Measurements from ENCODE around the gene ATG9A.
"Not testable (repeated sequence)": the region's sequence is repeated elsewhere in the genome, so short reads cannot be mapped to it uniquely, and the experiment has no call there.

ATG9A gene

GRCh38 chr2:219204425-219205164, 24.8 kb downstream of the ATG9A start:
- FAIRE-seq = no peak

- not testable (repeated sequence) for FAIRE-seq
Observed at GRCh38 chr2:219201331-219201730, 28.1 kb downstream of the ATG9A start.

- FAIRE-seq = not testable (repeated sequence)
Observed at GRCh38 chr2:219200502-219201326, 28.7 kb downstream of the ATG9A start.

GRCh38 chr2:219199470-219200211, 29.8 kb downstream of the ATG9A start:
- no peak for FAIRE-seq

GRCh38 chr2:219198974-219199373, 30.5 kb downstream of the ATG9A start:
- no peak for FAIRE-seq

GRCh38 chr2:219197388-219197787, 32.0 kb downstream of the ATG9A start:
- no peak for FAIRE-seq

- FAIRE-seq = no peak
Observed at GRCh38 chr2:219186754-219187456, 42.5 kb downstream of the ATG9A start.

GRCh38 chr2:219184121-219184520, 45.3 kb downstream of the ATG9A start:
- no peak for FAIRE-seq

GRCh38 chr2:219183151-219183772, 46.2 kb downstream of the ATG9A start:
- FAIRE-seq = no peak

- FAIRE-seq = no peak
Observed at GRCh38 chr2:219182331-219183150, 46.9 kb downstream of the ATG9A start.

- no peak for FAIRE-seq
Observed at GRCh38 chr2:219181531-219181930, 47.9 kb downstream of the ATG9A start.

GRCh38 chr2:219180961-219181360, 48.5 kb downstream of the ATG9A start:
- no peak for FAIRE-seq

- FAIRE-seq = no peak
Observed at GRCh38 chr2:219179601-219180465, 49.6 kb downstream of the ATG9A start.

- no peak for FAIRE-seq
Observed at GRCh38 chr2:219178377-219179175, 50.9 kb downstream of the ATG9A start.

- FAIRE-seq = no peak
Observed at GRCh38 chr2:219177552-219178376, 51.7 kb downstream of the ATG9A start, which contains the start of gene RETREG2. TSS of gene RETREG2 (plus strand) at chr2:219178275. CDS start at chr2:219178353, 78 bp downstream.

- no peak for FAIRE-seq
Observed at GRCh38 chr2:219176818-219177551, 52.5 kb downstream of the ATG9A start, which contains the start of gene CNPPD1. TSS of gene CNPPD1 (minus strand) at chr2:219176925. CDS start at chr2:219176828, 97 bp downstream.

Data from TTC549 (cell line).